ENCODE measurements around the gene GAL3ST1.
A peak's percentile ranks its signal among the peaks of the same experiment; 100 is the strongest.

The GAL3ST1 gene

GRCh38 chr22:30539368-30539767, 35.1 kb downstream of the GAL3ST1 start:
- no CpG with 5 or more reads among the region's 1 CpG for WGBS (ENCODE audit: extremely low coverage, insufficient coverage, low lambda C conversion rate)
- no peak overlapping the region for H3K4me2 ChIP-seq (ENCODE audit: low read length)
- H3K79me2 ChIP-seq (ENCODE audit: control insufficient read depth, insufficient read depth, low read length), result no peaks in the 10 kb centered on the region
- no peaks in the 10 kb centered on the region for H3K4me1 ChIP-seq (ENCODE audit: control insufficient read depth, low read depth, low read length)
- no peak overlapping the region for H3K56ac ChIP-seq (ENCODE audit: low read length)
- H3K4me3 ChIP-seq (ENCODE audit: low read length), result no peak overlapping the region
- no peak overlapping the region for H3K4ac ChIP-seq (ENCODE audit: low read depth, low read length)
- no peak overlapping the region for H2BK15ac ChIP-seq (replicated peaks; ENCODE audit: low read depth)
- H3K9ac ChIP-seq (ENCODE audit: low read length), result no peak overlapping the region
- H3K27me3 ChIP-seq (ENCODE audit: insufficient read depth, low read length, poor library complexity), result no peaks in the 10 kb centered on the region
- no peak for DNase-seq
- no peaks in the 10 kb centered on the region for H3K79me1 ChIP-seq (ENCODE audit: low read length)
- no peak overlapping the region for H3K18ac ChIP-seq (ENCODE audit: low read length)
- H3K27ac ChIP-seq (ENCODE audit: low read depth, low read length), result no peak overlapping the region
- no peak overlapping the region for H4K8ac ChIP-seq (ENCODE audit: low read depth, low read length)
- H2BK5ac ChIP-seq (ENCODE audit: low read length), result no peak overlapping the region
- H2BK120ac ChIP-seq (ENCODE audit: low read depth, low read length), result no peak overlapping the region
- no peak overlapping the region for H2AK5ac ChIP-seq (ENCODE audit: low read length)
- H4K5ac ChIP-seq (ENCODE audit: low read length), result no peak overlapping the region
- H3K36me3 ChIP-seq (ENCODE audit: control insufficient read depth, insufficient read depth, low read length), result no peaks in the 10 kb centered on the region
- no peak overlapping the region for H3K23ac ChIP-seq (ENCODE audit: low read length)

GRCh38 chr22:30538280-30538679, 36.2 kb downstream of the GAL3ST1 start:
- no peak overlapping the region for H3K4me3 ChIP-seq (ENCODE audit: low read length)
- no peak overlapping the region for H4K8ac ChIP-seq (ENCODE audit: low read depth, low read length)
- H3K4me2 ChIP-seq (ENCODE audit: low read length), result no peak overlapping the region
- no peak overlapping the region for H3K23ac ChIP-seq (ENCODE audit: low read length)
- H2BK15ac ChIP-seq (replicated peaks; ENCODE audit: low read depth), result no peak overlapping the region
- no peaks in the 10 kb centered on the region for H3K36me3 ChIP-seq (ENCODE audit: control insufficient read depth, insufficient read depth, low read length)
- H2AK5ac ChIP-seq (ENCODE audit: low read length), result no peak overlapping the region
- H3K27ac ChIP-seq (ENCODE audit: low read depth, low read length), result no peak overlapping the region
- H3K79me1 ChIP-seq (ENCODE audit: low read length), result no peaks in the 10 kb centered on the region
- H2BK120ac ChIP-seq (ENCODE audit: low read depth, low read length), result no peak overlapping the region
- no peak overlapping the region for H3K9ac ChIP-seq (ENCODE audit: low read length)
- no CpG with 5 or more reads among the region's 6 CpGs for WGBS (ENCODE audit: extremely low coverage, insufficient coverage, low lambda C conversion rate)
- no peak overlapping the region for H2BK5ac ChIP-seq (ENCODE audit: low read length)
- no peaks in the 10 kb centered on the region for H3K79me2 ChIP-seq (ENCODE audit: control insufficient read depth, insufficient read depth, low read length)
- H3K4me1 ChIP-seq (ENCODE audit: control insufficient read depth, low read depth, low read length), result no peaks in the 10 kb centered on the region
- no peak overlapping the region for H3K56ac ChIP-seq (ENCODE audit: low read length)
- no peak overlapping the region for H4K5ac ChIP-seq (ENCODE audit: low read length)
- no peak overlapping the region for H3K4ac ChIP-seq (ENCODE audit: low read depth, low read length)
- DNase-seq, result no peak
- no peak overlapping the region for H3K18ac ChIP-seq (ENCODE audit: low read length)
- H3K27me3 ChIP-seq (ENCODE audit: insufficient read depth, low read length, poor library complexity), result no peaks in the 10 kb centered on the region

- Histone ChIP-seq H3K36me3 (ENCODE audit: control insufficient read depth, insufficient read depth, low read length) (no peaks in the 10 kb centered on the region), H3K9ac (ENCODE audit: low read length) (no peak overlapping the region), H3K18ac (ENCODE audit: low read length) (no peak overlapping the region), H2BK5ac (ENCODE audit: low read length) (no peak overlapping the region), H2BK15ac (replicated peaks; ENCODE audit: low read depth) (no peak overlapping the region), H2BK120ac (ENCODE audit: low read depth, low read length) (no peak overlapping the region), H3K4me3 (ENCODE audit: low read length) (no peak overlapping the region), H2AK5ac (ENCODE audit: low read length) (no peak overlapping the region), H3K27me3 (ENCODE audit: insufficient read depth, low read length, poor library complexity) (no peaks in the 10 kb centered on the region), H3K4me1 (ENCODE audit: control insufficient read depth, low read depth, low read length) (no peaks in the 10 kb centered on the region), H3K56ac (ENCODE audit: low read length) (no peak overlapping the region), H3K27ac (ENCODE audit: low read depth, low read length) (no peak overlapping the region), H3K79me2 (ENCODE audit: control insufficient read depth, insufficient read depth, low read length) (no peaks in the 10 kb centered on the region), H3K23ac (ENCODE audit: low read length) (no peak overlapping the region), H3K79me1 (ENCODE audit: low read length) (no peaks in the 10 kb centered on the region), H3K4ac (ENCODE audit: low read depth, low read length) (no peak overlapping the region), H4K8ac (ENCODE audit: low read depth, low read length) (no peak overlapping the region), H4K5ac (ENCODE audit: low read length) (no peak overlapping the region), H3K4me2 (ENCODE audit: low read length) (no peak overlapping the region)
- WGBS (ENCODE audit: extremely low coverage, insufficient coverage, low lambda C conversion rate), result no CpG with 5 or more reads among the region's 9 CpGs
- peak; percentile 19 for DNase-seq
Measured at GRCh38 chr22:30537083-30537731, 37.3 kb downstream of the GAL3ST1 start.

GRCh38 chr22:30535182-30535581, 39.3 kb downstream of the GAL3ST1 start:
- no peak overlapping the region for H3K27ac ChIP-seq (ENCODE audit: low read depth, low read length)
- no peak overlapping the region for H2BK5ac ChIP-seq (ENCODE audit: low read length)
- no peak for DNase-seq
- no peak overlapping the region for H3K23ac ChIP-seq (ENCODE audit: low read length)
- no peak overlapping the region for H3K4ac ChIP-seq (ENCODE audit: low read depth, low read length)
- no peaks in the 10 kb centered on the region for H3K79me1 ChIP-seq (ENCODE audit: low read length)
- H3K79me2 ChIP-seq (ENCODE audit: control insufficient read depth, insufficient read depth, low read length), result no peaks in the 10 kb centered on the region
- no peak overlapping the region for H2BK120ac ChIP-seq (ENCODE audit: low read depth, low read length)
- H3K36me3 ChIP-seq (ENCODE audit: control insufficient read depth, insufficient read depth, low read length), result no peaks in the 10 kb centered on the region
- no peak overlapping the region for H2AK5ac ChIP-seq (ENCODE audit: low read length)
- H3K4me1 ChIP-seq (ENCODE audit: control insufficient read depth, low read depth, low read length), result no peaks in the 10 kb centered on the region
- no peak overlapping the region for H3K4me2 ChIP-seq (ENCODE audit: low read length)
- H3K56ac ChIP-seq (ENCODE audit: low read length), result no peak overlapping the region
- no peak overlapping the region for H4K5ac ChIP-seq (ENCODE audit: low read length)
- H3K18ac ChIP-seq (ENCODE audit: low read length), result no peak overlapping the region
- H3K27me3 ChIP-seq (ENCODE audit: insufficient read depth, low read length, poor library complexity), result no peaks in the 10 kb centered on the region
- no peak overlapping the region for H4K8ac ChIP-seq (ENCODE audit: low read depth, low read length)
- H3K4me3 ChIP-seq (ENCODE audit: low read length), result no peak overlapping the region
- no CpG with 5 or more reads among the region's 4 CpGs for WGBS (ENCODE audit: extremely low coverage, insufficient coverage, low lambda C conversion rate)
- H2BK15ac ChIP-seq (replicated peaks; ENCODE audit: low read depth), result no peak overlapping the region
- H3K9ac ChIP-seq (ENCODE audit: low read length), result no peak overlapping the region

GRCh38 chr22:30531651-30532608, 42.5 kb downstream of the GAL3ST1 start:
- H3K79me2 ChIP-seq (ENCODE audit: control insufficient read depth, insufficient read depth, low read length), result no peaks in the 10 kb centered on the region
- WGBS (ENCODE audit: extremely low coverage, insufficient coverage, low lambda C conversion rate), result no CpG with 5 or more reads among the region's 17 CpGs

More at GRCh38 chr22:30531651-30532608, 42.5 kb downstream of the GAL3ST1 start:
- Histone ChIP-seq H3K4me1 (ENCODE audit: control insufficient read depth, low read depth, low read length) (no peaks in the 10 kb centered on the region), H3K36me3 (ENCODE audit: control insufficient read depth, insufficient read depth, low read length) (no peaks in the 10 kb centered on the region), H3K56ac (ENCODE audit: low read length) (no peak overlapping the region), H3K18ac (ENCODE audit: low read length) (no peak overlapping the region), H3K27me3 (ENCODE audit: insufficient read depth, low read length, poor library complexity) (no peaks in the 10 kb centered on the region), H2BK120ac (ENCODE audit: low read depth, low read length) (no peak overlapping the region), H3K27ac (ENCODE audit: low read depth, low read length) (no peak overlapping the region), H2AK5ac (ENCODE audit: low read length) (no peak overlapping the region), H4K5ac (ENCODE audit: low read length) (no peak overlapping the region), H3K23ac (ENCODE audit: low read length) (no peak overlapping the region), H2BK15ac (replicated peaks; ENCODE audit: low read depth) (no peak overlapping the region), H4K8ac (ENCODE audit: low read depth, low read length) (no peak overlapping the region), H3K79me1 (ENCODE audit: low read length) (no peaks in the 10 kb centered on the region), H2BK5ac (ENCODE audit: low read length) (no peak overlapping the region), H3K4me2 (ENCODE audit: low read length) (no peak overlapping the region), H3K4ac (ENCODE audit: low read depth, low read length) (no peak overlapping the region), H3K4me3 (ENCODE audit: low read length) (no peak overlapping the region), H3K9ac (ENCODE audit: low read length) (no peak overlapping the region)
- no peak for DNase-seq

Data from mesendoderm (in vitro differentiated cells).